Lower leg skin (tissue), 4 donors: ENCODE measurements around the gene TP63. TPM values are rescaled to one million over a fixed set of nuclear protein-coding genes. Genes with fewer than 3 reads are reported as not detected.

ENCODE experiments used
- DNase-seq, 2 donors: peaks; one replicate each; pipeline ENCODE4 v3.0.0-alpha.2; 2019; ENCODE audit warnings: low spot score in 2 of 2
- H3K4me3 ChIP-seq: fragments of 200-600 bp; sonication (generic); 2 replicates; pipeline ENCODE4 v1.5.1; 2017; ENCODE audit warnings: mild to moderate bottlenecking, low read depth; ENCODE audit not compliant: poor library complexity, severe bottlenecking
- CTCF ChIP-seq, 3 donors: fragments of 450-650 bp; IDR thresholded peaks; one replicate each; pipeline ENCODE4 v1.5.1; 2016; ENCODE audit warnings: antibody characterized with exemption in 3 of 3, mild to moderate bottlenecking in 3 of 3, moderate library complexity in 2 of 3
- POLR2A ChIP-seq, 2 donors: fragments of 450-650 bp; IDR thresholded peaks; one replicate each; pipeline ENCODE4 v1.6.1; 2016 to 2017; ENCODE audit warnings: antibody characterized with exemption in 2 of 2, mild to moderate bottlenecking in 1 of 2, moderate library complexity in 1 of 2
- WGBS, 2 donors: methylation state at CpG; one replicate each; pipeline ENCODE4 v1.1.5; 2018; 5-methylcytosine and 5-hydroxymethylcytosine counted together
- intact Hi-C: fragments of 100-400 bp; cut with DNase I; formaldehyde crosslinking; loops from one replicate; pipeline ENCODE4 v1.15.0; 2023; ENCODE audit warnings: low total_unique reads
- total RNA-seq, 4 donors: library from RNA; depleted of rRNA; stranded (reverse); fragments of >200 nt; gene quantifications; one replicate each; pipeline ENCODE4 v1.1.0, GENCODE V29; 2016

TP63 gene
- total RNA-seq, 4 donors from 2014 or later, result 208 to 373 (median 264) TPM

GRCh38 chr3:189901481-189901880 lies 270.3 kb downstream of the TP63 start:
- TF ChIP-seq POLR2A (IDR thresholded peaks at IDR 0.05), result no peak
- TF ChIP-seq CTCF (IDR thresholded peaks at IDR 0.05), result no peak
- no peak for DNase-seq
- H3K4me3 ChIP-seq, result no peak overlapping the region
- WGBS, 2 donors, result 70 to 83% methylated on average over 6 of the region's 6 CpGs
- intact Hi-C loops, result no loop called here

- H3K4me3 ChIP-seq, result no peak overlapping the region
- intact Hi-C loops, result no loop called here
- TF ChIP-seq POLR2A (IDR thresholded peaks at IDR 0.05) (no peak), CTCF (IDR thresholded peaks at IDR 0.05) (no peak)
- 68 to 93% methylated on average over 2 of the region's 2 CpGs for WGBS, 2 donors
- no peak for DNase-seq
These were observed 271.3 kb downstream of the TP63 start for GRCh38 chr3:189902230-189903186.

- intact Hi-C loops, result no loop called here
- no peak for DNase-seq
- TF ChIP-seq POLR2A (IDR thresholded peaks at IDR 0.05) (no peak), CTCF (IDR thresholded peaks at IDR 0.05) (no peak)
- no peak overlapping the region for H3K4me3 ChIP-seq
- 75 to 81% methylated on average over 6 of the region's 6 CpGs for WGBS, 2 donors
These were observed 272.5 kb downstream of the TP63 start for GRCh38 chr3:189903562-189904250.

- no peak for TF ChIP-seq POLR2A (IDR thresholded peaks at IDR 0.05)
- no peak for TF ChIP-seq CTCF (IDR thresholded peaks at IDR 0.05)
- H3K4me3 ChIP-seq, result no peak overlapping the region
- intact Hi-C loops, result no loop called here
- DNase-seq, result no peak
- WGBS, 2 donors, result 76 to 78% methylated on average over 6 of the region's 6 CpGs
These were observed 276.6 kb downstream of the TP63 start for GRCh38 chr3:189907803-189908202.

GRCh38 chr3:189908646-189909045 lies 277.5 kb downstream of the TP63 start:
- H3K4me3 ChIP-seq, result no peak overlapping the region

More at GRCh38 chr3:189908646-189909045, 277.5 kb downstream of the TP63 start:
- DNase-seq, result no peak
- TF ChIP-seq POLR2A (IDR thresholded peaks at IDR 0.05) (no peak), CTCF (IDR thresholded peaks at IDR 0.05) (no peak)
- intact Hi-C loops, result no loop called here
